HCT116 (cell line): ENCODE results near the gene STIM2. TPM values are rescaled to one million over a fixed set of nuclear protein-coding genes. Genes with fewer than 3 reads are reported as not detected.

Experiments
- ATAC-seq: fragments of 200-7000 bp; cut with Tn5 transposase; 2 replicates; pipeline ENCODE4 v1.9.1; 2020; ENCODE audit warnings: mild to moderate bottlenecking, moderate library complexity
- BruUV-seq: library from RNA; stranded (reverse); fragments of 400-500 nt; replicated peaks from 2 replicates; lab custom pipeline; 2021; lab: Mats Ljungman, UMichigan
- CTCF ChIA-PET: fragments of 300-600 bp; sonication (Branson Sonifier 250); formaldehyde crosslinking; loops from one replicate; lab custom pipeline; 2021; ENCODE audit warnings: antibody characterized with exemption; lab: Charles Lee
- POLR2A ChIA-PET: fragments of 300-600, 350-600 bp; sonication (Branson Sonifier 250); formaldehyde crosslinking; loops from one replicate; lab custom pipeline; 2021; ENCODE audit warnings: antibody characterized with exemption; lab: Charles Lee
- RAD21 ChIA-PET, 2 experiments: fragments of 300-600 bp; sonication (Branson Sonifier 250); formaldehyde crosslinking; loops; one replicate each; lab custom pipeline; 2023; ENCODE audit warnings: low total read pairs in 2 of 2; ENCODE audit not compliant: uncharacterized antibody in 2 of 2, unreplicated experiment in 2 of 2, low non-redundant PET in 1 of 2; lab: Charles Lee
- DNase-seq: peaks from one replicate; pipeline ENCODE4 v3.0.0-alpha.2; 2010; ENCODE audit warnings: low read depth, low spot score
- H2AFZ ChIP-seq: fragments of 200-600 bp; shearing (Covaris generic), sonication (generic); 2 replicates; pipeline ENCODE4 v1.6.1; 2017; ENCODE audit warnings: low read depth, mixed run types, mixed read lengths, antibody characterized with exemption, low read length; ENCODE audit not compliant: poor library complexity, severe bottlenecking
- H3K27ac ChIP-seq: 2 replicates; pipeline ENCODE4 v1.5.1; 2012; ENCODE audit warnings: low read depth, low read length
- H3K27me3 ChIP-seq: fragments of 200-600 bp; sonication (generic); 2 replicates; pipeline ENCODE4 v1.6.1; 2016; ENCODE audit warnings: mixed run types, low read length, mixed read lengths; ENCODE audit not compliant: insufficient read depth
- H3K36me3 ChIP-seq, 2 experiments: fragments of 200-500 bp in 1 of 2; fragments of 200-600 bp in 1 of 2; sonication (Bioruptor generic) in 1 of 2; sonication (generic) in 1 of 2; 2 replicates each; pipeline versions ENCODE4 v1.5.1 to v1.6.1; 2014 to 2016; ENCODE audit warnings: low read length in 2 of 2, inconsistent platforms in 1 of 2, mixed read lengths in 1 of 2, mixed run types in 1 of 2; ENCODE audit not compliant: insufficient read depth in 2 of 2, control insufficient read depth in 1 of 2
- H3K4me1 ChIP-seq, 2 experiments: fragments of 200-600 bp in 1 of 2; sonication (generic) in 1 of 2; 2 replicates each; pipeline versions ENCODE4 v1.5.1 to v1.6.1; 2012 to 2017; ENCODE audit warnings: low read length in 2 of 2, inconsistent platforms in 1 of 2, mild to moderate bottlenecking in 1 of 2, mixed read lengths in 1 of 2, mixed run types in 1 of 2, moderate library complexity in 1 of 2; ENCODE audit not compliant: insufficient read depth in 2 of 2, control insufficient read depth in 1 of 2
- H3K4me2 ChIP-seq: fragments of 200-600 bp; sonication (generic); 2 replicates; pipeline ENCODE4 v1.6.1; 2017; ENCODE audit warnings: mixed run types, low read length, mixed read lengths
- H3K4me3 ChIP-seq, 2 experiments: fragments of 200-600 bp in 1 of 2; sonication (generic) in 1 of 2; replicated peaks in 1 of 2; 2 replicates each; pipeline ENCODE4 v1.5.1; 2011 to 2016; ENCODE audit warnings: low read length in 2 of 2, control low read depth in 1 of 2, low read depth in 1 of 2, mild to moderate bottlenecking in 1 of 2, mixed read lengths in 1 of 2, mixed run types in 1 of 2
- H3K79me2 ChIP-seq: fragments of 200-600 bp; sonication (generic); 2 replicates; pipeline ENCODE4 v1.6.1; 2017; ENCODE audit warnings: mild to moderate bottlenecking, mixed run types, low read length, moderate library complexity, mixed read lengths; ENCODE audit not compliant: insufficient read depth
- H3K9ac ChIP-seq: fragments of 200-600 bp; sonication (generic); 2 replicates; pipeline ENCODE4 v1.6.1; 2016; ENCODE audit warnings: low read length, mixed read lengths
- H3K9me2 ChIP-seq: fragments of 200-600 bp; sonication (generic), shearing (Covaris generic); 2 replicates; pipeline ENCODE4 v1.6.1; 2017; ENCODE audit warnings: mixed run types, mild to moderate bottlenecking, moderate library complexity; ENCODE audit not compliant: insufficient read depth
- H3K9me3 ChIP-seq, 2 experiments: fragments of 200-500 bp in 1 of 2; fragments of 200-600 bp in 1 of 2; sonication (Bioruptor generic) in 1 of 2; sonication (generic) in 1 of 2; 2 replicates each; pipeline ENCODE4 v1.6.1; 2014 to 2017; ENCODE audit warnings: low read length in 2 of 2, mixed read lengths in 2 of 2, inconsistent platforms in 1 of 2, low read depth in 1 of 2, mild to moderate bottlenecking in 1 of 2, mixed run types in 1 of 2, moderate library complexity in 1 of 2; ENCODE audit not compliant: control insufficient read depth in 1 of 2, insufficient read depth in 1 of 2
- H4K20me1 ChIP-seq: fragments of 200-600 bp; sonication (generic), shearing (Covaris generic); 2 replicates; pipeline ENCODE4 v1.6.1; 2017; ENCODE audit warnings: mixed run types, mild to moderate bottlenecking, moderate library complexity; ENCODE audit not compliant: insufficient read depth
- CBX3 ChIP-seq: IDR thresholded peaks from 2 replicates; pipeline ENCODE4 v1.6.1; 2012; ENCODE audit warnings: low read depth
- CEBPB ChIP-seq: IDR thresholded peaks from 2 replicates; pipeline ENCODE4 v1.6.1; 2012; ENCODE audit warnings: low read depth
- EGR1 ChIP-seq: IDR thresholded peaks from 2 replicates; pipeline ENCODE4 v1.6.1; 2012; ENCODE audit warnings: low read depth
- EZH2 ChIP-seq: fragments of 200-600 bp; sonication (generic); IDR thresholded peaks from 2 replicates; pipeline ENCODE4 v1.6.1; 2017; ENCODE audit warnings: antibody characterized with exemption, mixed run types
- EZH2phosphoT487 ChIP-seq: fragments of 200-600 bp; IDR thresholded peaks from 2 replicates; pipeline ENCODE4 v1.6.1; 2018; ENCODE audit warnings: antibody characterized with exemption, borderline replicate concordance
- POLR2A ChIP-seq: IDR thresholded peaks from 2 replicates; pipeline ENCODE4 v1.7.0; 2011; ENCODE audit warnings: borderline replicate concordance; ENCODE audit not compliant: insufficient read depth, insufficient read length; ENCODE audit errors: extremely low read depth
- RAD21 ChIP-seq: IDR thresholded peaks from 2 replicates; pipeline ENCODE4 v1.6.1; 2012; ENCODE audit warnings: low read depth, mild to moderate bottlenecking
- SIN3A ChIP-seq: IDR thresholded peaks from 2 replicates; pipeline ENCODE4 v1.6.1; 2012; ENCODE audit warnings: low read depth
- SRF ChIP-seq: IDR thresholded peaks from 2 replicates; pipeline ENCODE4 v1.6.1; 2012; ENCODE audit warnings: low read depth
- TCF7L2 ChIP-seq: IDR thresholded peaks from 2 replicates; pipeline ENCODE4 v1.7.0; 2011; ENCODE audit warnings: borderline replicate concordance, inconsistent platforms; ENCODE audit not compliant: insufficient read depth, insufficient read length; ENCODE audit errors: extremely low read depth
- YY1 ChIP-seq: IDR thresholded peaks from 2 replicates; pipeline ENCODE4 v1.6.1; 2011; ENCODE audit warnings: low read length, low read depth, moderate library complexity, mild to moderate bottlenecking; ENCODE audit not compliant: insufficient replicate concordance; ENCODE audit errors: extremely low read depth
- intact Hi-C: fragments of 100-400 bp; cut with micrococcal nuclease; formaldehyde crosslinking; loops from 2 replicates; pipeline ENCODE4 v1.10.0; 2022
- total RNA-seq: library from RNA; stranded (reverse); gene quantifications from one replicate; pipeline ENCODE4 v1.2.1, GENCODE V29; 2021; ENCODE audit not compliant: unreplicated experiment
- TF ChIP-seq, protein P1 (sequence below): IDR thresholded peaks from 2 replicates; pipeline ENCODE4 v1.6.1; 2011; ENCODE audit warnings: mild to moderate bottlenecking, low read length, moderate library complexity; ENCODE audit not compliant: insufficient replicate concordance; ENCODE audit errors: extremely low read depth
- TF ChIP-seq, protein P2 (sequence below), 3 experiments: fragments of 200-600 bp in 1 of 3; sonication (generic) in 1 of 3; IDR thresholded peaks in 2 of 3; conservative IDR thresholded peaks in 1 of 3; 2 replicates each; pipeline ENCODE4 v1.5.1; 2012 to 2017; ENCODE audit warnings: low read depth in 2 of 3, low read length in 2 of 3, antibody characterized with exemption in 1 of 3, borderline replicate concordance in 1 of 3, control low read depth in 1 of 3, mild to moderate bottlenecking in 1 of 3, mixed read lengths in 1 of 3, mixed run types in 1 of 3, moderate library complexity in 1 of 3; ENCODE audit not compliant: insufficient read depth in 1 of 3
- TF ChIP-seq, protein P3 (sequence below): IDR thresholded peaks from 2 replicates; pipeline ENCODE4 v1.6.1; 2012

The STIM2 gene
- total RNA-seq, 1 experiment from 2014 or later = 65.9 TPM

DNA sequence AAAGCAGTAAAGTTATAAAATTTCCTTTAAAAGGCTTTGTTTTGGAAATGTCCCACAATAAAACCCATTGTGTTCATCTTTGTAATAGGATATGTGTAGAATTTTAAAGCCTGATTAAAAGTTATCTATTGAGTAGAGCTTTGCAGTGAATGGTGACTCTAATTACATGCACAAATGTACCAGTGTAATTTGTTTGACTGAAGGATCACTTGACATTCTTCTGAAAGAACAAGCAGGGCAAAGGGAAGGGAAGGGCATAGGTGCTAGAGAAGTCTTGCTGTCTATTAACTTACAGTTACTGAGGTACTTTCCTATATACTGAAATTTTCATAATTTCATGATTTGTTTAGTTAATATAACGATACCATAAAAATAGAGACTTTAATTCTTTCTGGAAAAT, 70.8 kb downstream of the STIM2 start:
- intact Hi-C loops = no loop called here
- POLR2A ChIA-PET = no interaction called here

More for the DNA sequence above, 70.8 kb downstream of the STIM2 start:
- Histone ChIP-seq H3K4me2 (no peak overlapping the region), H3K9ac (no peak overlapping the region), H3K36me3 (no peaks in the 10 kb centered on the region), H4K20me1 (no peaks in the 10 kb centered on the region), H3K4me1 (peaks cover 5% of the 10 kb centered on the region in 2 experiments), H3K4me3 (no peak overlapping the region), H3K27me3 (no peaks in the 10 kb centered on the region), H3K79me2 (peaks cover 4% of the 10 kb centered on the region; the same call in 1 of the 2 replicates), H2AFZ (no peak overlapping the region), H3K27ac (no peak overlapping the region), H3K9me2 (no peaks in the 10 kb centered on the region), H3K9me3 (no peaks in the 10 kb centered on the region)
- DNase-seq (no peak), ATAC-seq (no peak)
- ChIA-PET CTCF (no interaction called here), RAD21 (no interaction called here)
- BruUV-seq = no TSS peak
- TF ChIP-seq, protein P1, sequence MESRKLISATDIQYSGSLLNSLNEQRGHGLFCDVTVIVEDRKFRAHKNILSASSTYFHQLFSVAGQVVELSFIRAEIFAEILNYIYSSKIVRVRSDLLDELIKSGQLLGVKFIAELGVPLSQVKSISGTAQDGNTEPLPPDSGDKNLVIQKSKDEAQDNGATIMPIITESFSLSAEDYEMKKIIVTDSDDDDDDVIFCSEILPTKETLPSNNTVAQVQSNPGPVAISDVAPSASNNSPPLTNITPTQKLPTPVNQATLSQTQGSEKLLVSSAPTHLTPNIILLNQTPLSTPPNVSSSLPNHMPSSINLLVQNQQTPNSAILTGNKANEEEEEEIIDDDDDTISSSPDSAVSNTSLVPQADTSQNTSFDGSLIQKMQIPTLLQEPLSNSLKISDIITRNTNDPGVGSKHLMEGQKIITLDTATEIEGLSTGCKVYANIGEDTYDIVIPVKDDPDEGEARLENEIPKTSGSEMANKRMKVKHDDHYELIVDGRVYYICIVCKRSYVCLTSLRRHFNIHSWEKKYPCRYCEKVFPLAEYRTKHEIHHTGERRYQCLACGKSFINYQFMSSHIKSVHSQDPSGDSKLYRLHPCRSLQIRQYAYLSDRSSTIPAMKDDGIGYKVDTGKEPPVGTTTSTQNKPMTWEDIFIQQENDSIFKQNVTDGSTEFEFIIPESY = no peak
- no peak for TF ChIP-seq POLR2A
- no peak for TF ChIP-seq EZH2
- no peak for TF ChIP-seq SRF
- TF ChIP-seq EGR1 = no peak
- TF ChIP-seq SIN3A = no peak
- TF ChIP-seq TCF7L2 = no peak
- TF ChIP-seq, protein P2, sequence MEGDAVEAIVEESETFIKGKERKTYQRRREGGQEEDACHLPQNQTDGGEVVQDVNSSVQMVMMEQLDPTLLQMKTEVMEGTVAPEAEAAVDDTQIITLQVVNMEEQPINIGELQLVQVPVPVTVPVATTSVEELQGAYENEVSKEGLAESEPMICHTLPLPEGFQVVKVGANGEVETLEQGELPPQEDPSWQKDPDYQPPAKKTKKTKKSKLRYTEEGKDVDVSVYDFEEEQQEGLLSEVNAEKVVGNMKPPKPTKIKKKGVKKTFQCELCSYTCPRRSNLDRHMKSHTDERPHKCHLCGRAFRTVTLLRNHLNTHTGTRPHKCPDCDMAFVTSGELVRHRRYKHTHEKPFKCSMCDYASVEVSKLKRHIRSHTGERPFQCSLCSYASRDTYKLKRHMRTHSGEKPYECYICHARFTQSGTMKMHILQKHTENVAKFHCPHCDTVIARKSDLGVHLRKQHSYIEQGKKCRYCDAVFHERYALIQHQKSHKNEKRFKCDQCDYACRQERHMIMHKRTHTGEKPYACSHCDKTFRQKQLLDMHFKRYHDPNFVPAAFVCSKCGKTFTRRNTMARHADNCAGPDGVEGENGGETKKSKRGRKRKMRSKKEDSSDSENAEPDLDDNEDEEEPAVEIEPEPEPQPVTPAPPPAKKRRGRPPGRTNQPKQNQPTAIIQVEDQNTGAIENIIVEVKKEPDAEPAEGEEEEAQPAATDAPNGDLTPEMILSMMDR (IDR thresholded peaks at IDR 0.05 in 2 of 3, conservative IDR thresholded peaks at IDR 0.05 in 1 of 3; ENCODE audit: borderline replicate concordance in 1 of 3, insufficient read depth in 1 of 3, low read depth in 2 of 3, low read length in 2 of 3) = no peak
- TF ChIP-seq YY1 = no peak
- no peak for TF ChIP-seq EZH2phosphoT487
- no peak for TF ChIP-seq CEBPB
- no peak for TF ChIP-seq RAD21
- TF ChIP-seq, protein P3, sequence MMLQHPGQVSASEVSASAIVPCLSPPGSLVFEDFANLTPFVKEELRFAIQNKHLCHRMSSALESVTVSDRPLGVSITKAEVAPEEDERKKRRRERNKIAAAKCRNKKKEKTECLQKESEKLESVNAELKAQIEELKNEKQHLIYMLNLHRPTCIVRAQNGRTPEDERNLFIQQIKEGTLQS = no peak
- TF ChIP-seq CBX3 = no peak
